Activated CD4-positive, alpha-beta T cell treated with anti-CD3 and anti-CD28 coated beads, Interleukin-2, Interleukin-6, amounts not matched to agents 100 ng/mL and 50 ng/mL, durations not matched to agents 16 hours and 8 hours (primary cell): ENCODE data around the gene FAH.

Source experiments
- DNase-seq: peaks from one replicate; pipeline ENCODE4 v3.0.0-alpha.2; 2020

FAH gene

GRCh38 chr15:80174017-80174746 is 21.4 kb downstream of the FAH start:
- no peak for DNase-seq

- no peak for DNase-seq
Measured at GRCh38 chr15:80175436-80175835, 22.6 kb downstream of the FAH start.

- DNase-seq, result no peak
Measured at GRCh38 chr15:80176443-80176842, 23.6 kb downstream of the FAH start.

DNA sequence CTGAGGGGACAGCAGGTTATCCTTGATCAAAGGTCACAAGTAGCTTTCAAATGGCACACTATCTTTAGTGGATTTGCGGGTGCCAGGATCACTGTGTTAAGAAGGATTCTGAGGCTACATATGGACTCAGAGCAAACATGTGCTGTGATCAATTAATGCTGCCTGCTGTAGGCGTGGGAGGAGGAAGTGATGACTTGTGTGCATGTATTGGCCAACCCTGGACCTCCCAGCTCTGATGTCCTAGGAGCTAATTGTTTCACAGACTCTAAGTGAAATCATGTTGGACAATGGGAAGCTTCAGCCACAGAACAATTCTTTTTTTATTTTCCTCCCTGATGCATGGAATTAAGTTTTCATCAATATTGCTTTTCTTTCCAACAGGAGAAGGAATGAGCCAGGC is 24.4 kb downstream of the FAH start:
- no peak for DNase-seq

GRCh38 chr15:80179025-80179759 is 26.4 kb downstream of the FAH start:
- DNase-seq, result no peak

- DNase-seq, result no peak
Measured at GRCh38 chr15:80179935-80180334, 27.1 kb downstream of the FAH start.

DNA sequence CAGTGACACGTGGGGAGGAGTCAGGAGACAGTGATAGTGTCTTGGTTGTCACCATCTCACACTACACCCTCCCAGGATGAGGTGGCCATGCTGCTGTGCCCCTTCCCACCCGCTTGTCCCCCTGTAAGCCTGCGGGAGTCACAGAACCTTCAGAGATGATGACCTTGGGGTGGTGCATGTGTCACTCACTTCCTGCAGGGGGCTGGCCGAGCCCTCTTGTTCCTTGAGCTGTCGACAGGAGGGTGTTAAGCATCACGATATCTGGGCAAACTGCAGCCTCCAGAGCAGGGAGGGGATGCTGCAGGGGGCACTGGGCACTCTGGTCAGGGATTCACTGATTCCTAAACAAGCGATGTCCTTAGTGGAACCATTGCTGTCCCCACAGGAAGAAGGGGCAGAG is 27.7 kb downstream of the FAH start:
- no peak for DNase-seq

DNA sequence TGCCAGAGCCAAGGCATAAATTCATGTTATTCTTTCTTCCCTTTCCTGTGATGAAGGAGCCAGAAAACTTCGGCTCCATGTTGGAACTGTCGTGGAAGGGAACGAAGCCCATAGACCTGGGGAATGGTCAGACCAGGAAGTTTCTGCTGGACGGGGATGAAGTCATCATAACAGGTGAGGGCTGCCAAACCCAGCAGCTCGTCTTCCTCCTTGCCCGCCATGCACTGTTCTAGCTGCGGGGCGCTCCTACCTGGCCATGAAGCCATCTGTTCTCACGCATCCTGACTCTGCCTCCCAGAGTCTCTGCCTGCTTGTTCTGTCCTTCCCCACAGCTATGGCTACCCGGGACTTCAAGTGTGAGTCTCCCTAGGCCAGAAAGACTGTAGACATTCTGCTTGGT is 28.2 kb downstream of the FAH start:
- no peak for DNase-seq

- no peak for DNase-seq
Measured at GRCh38 chr15:80182611-80183261, 29.9 kb downstream of the FAH start.

DNA sequence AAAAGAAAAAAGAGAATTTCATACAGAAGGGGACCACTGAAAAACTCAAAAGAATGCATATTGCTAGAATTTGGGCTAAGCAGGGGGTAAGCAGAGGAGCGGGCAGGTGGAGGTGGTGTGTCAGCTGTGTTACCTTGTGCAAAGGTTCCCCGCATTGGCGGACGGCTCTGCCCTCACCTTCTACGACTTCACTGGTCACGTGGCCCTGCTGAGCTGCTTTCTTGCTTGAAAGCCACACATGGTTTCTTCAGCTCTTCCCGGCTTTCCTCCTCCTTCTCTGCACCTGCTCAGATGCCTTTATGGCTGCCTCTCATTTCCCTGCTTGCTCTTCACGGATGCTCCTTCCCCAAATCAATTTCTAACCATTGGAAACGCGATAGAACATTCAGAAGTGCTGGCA is 30.5 kb downstream of the FAH start:
- DNase-seq, result no peak

- no peak for DNase-seq
Measured at GRCh38 chr15:80183886-80184285, 31.1 kb downstream of the FAH start.

DNA sequence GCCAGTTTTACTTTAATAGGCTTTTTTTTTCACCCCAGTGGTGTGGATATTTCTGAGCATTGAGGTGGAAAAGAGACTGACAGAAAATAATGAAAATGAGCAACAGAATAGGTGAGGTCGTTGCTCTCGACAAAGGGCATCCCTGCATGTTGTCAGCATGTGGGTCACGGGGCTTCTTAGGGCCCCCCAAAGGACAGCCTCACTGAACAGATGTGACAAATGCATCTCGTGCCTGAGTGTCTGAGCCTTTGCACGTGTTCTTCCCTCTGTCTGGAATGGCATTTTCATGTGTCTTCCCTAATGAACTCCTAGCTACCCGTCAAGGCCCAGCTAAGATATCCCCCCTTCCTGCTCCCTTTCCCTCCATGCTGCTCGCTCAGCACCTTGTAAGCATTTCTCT is 31.8 kb downstream of the FAH start:
- no peak for DNase-seq

GRCh38 chr15:80185152-80185551 is 32.4 kb downstream of the FAH start:
- DNase-seq, result no peak

GRCh38 chr15:80186066-80186465 is 33.3 kb downstream of the FAH start:
- DNase-seq, result no peak

DNA sequence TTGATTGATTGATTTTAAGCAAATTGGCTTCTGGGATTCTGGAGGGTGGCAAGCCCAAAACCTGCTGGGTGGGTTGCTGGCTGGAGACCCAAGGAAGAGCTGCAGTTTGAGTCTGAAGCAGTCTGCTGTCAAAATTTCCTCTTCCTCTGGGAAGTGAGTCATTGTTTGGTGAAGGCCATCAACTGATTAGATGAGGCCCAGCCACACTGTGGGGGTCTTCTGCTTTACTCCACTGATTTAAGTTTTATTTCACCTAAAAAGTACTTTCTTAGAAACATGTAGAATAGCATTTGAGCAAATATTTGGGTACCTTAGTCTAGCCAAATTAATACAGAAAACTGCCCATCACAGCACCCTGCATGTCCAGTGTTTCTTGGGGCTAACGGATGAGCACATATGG is 33.8 kb downstream of the FAH start:
- DNase-seq, result no peak

GRCh38 chr15:80188251-80188650 is 35.5 kb downstream of the FAH start:
- no peak for DNase-seq

DNA sequence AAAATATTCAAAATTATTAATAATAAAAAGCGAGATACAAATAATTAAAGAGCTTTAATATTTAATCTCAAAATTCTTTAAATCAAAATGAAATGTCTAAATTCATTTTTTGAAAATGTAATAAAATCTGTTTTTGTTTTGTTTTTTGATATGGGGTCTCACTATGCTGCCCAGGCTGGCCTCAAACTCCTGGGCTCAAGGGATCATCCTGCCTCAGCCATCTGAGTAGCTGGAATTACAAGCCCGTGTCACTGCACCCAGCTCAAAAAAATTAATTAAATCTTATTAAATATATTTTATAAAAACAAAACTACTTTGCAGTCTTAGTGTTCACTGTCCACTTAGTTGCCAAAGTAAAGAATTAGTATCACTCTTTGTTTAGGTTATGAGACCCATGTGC is 38.4 kb downstream of the FAH start:
- DNase-seq, result no peak

- DNase-seq, result no peak
Measured at GRCh38 chr15:80191897-80192595, 39.2 kb downstream of the FAH start.

DNA sequence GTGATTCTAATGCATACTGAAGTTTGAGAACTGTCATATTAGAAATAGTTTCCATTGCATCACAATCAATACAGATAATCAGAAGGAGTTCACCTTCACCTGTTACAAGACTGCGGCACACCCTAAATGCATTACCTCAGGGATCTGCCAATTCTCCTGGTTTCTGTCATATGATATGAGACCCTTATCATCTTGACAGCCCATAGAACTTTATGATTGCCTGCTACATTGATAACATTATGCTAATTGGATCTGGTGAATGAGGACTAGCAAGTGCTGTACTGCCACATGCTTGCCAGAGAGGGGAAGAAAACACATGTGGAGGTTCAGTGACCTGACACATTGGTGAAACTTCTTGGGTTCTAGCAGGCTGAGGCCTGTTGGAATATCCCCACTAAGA is 41.4 kb downstream of the FAH start:
- DNase-seq, result no peak

DNA sequence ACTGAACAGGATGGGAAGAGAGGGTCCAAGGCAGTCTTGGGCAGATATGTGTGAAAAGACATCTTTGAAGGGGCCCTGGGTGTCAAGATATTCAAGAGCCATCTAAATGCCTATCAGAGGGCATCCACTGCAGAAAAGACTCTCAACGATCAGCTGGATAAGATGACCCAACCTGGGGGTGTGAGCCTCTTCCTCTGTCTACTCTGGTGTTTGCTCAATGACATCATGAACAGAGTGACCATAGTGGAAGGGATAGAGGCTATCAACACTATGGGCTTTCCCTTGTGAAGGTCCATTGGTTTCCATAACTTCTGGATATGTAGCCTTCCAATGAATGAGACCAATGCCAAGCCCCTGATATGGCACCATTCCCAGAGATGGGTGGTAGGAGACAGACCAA is 42.1 kb downstream of the FAH start:
- DNase-seq, result no peak

DNA sequence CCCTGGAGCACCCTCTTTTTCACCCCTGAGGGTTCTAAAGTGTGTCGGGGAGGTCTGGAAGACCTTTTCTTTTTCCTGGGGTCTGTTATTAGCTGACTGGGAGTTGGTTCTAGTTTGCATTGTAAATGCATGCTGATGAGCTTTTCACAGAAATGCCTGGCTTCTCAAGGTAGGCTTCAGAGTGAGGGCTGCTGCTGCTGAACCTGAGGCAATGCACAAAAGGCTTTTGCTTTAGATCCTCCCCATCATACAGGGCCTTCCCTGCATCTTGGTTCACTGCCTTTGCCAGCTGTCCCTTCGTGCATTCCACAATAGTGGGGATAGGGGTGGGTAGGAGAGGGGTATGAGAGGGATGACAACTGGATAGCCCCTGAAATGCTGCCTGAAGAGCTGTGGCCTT is 46.6 kb downstream of the FAH start:
- no peak for DNase-seq

DNA sequence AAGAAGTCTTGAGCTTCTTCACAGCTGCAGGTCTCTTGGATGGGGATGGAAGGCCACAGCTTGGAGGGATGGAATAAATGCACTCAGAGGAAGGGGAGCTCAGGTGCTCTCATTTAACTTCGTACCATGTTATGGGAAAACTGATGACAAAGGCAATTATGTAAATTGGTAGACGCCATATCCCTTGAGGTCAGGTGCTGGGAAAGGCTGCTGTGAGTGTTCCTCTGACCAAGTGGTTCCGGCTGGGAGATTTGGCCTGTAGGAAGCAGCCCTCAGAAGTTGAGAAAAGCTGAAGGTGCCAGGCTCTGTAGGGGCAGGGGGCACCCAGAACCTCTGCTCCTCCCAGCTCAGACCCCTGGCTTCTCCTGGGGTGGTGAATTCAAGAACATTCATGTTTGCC is 47.1 kb downstream of the FAH start:
- DNase-seq, result no peak

DNA sequence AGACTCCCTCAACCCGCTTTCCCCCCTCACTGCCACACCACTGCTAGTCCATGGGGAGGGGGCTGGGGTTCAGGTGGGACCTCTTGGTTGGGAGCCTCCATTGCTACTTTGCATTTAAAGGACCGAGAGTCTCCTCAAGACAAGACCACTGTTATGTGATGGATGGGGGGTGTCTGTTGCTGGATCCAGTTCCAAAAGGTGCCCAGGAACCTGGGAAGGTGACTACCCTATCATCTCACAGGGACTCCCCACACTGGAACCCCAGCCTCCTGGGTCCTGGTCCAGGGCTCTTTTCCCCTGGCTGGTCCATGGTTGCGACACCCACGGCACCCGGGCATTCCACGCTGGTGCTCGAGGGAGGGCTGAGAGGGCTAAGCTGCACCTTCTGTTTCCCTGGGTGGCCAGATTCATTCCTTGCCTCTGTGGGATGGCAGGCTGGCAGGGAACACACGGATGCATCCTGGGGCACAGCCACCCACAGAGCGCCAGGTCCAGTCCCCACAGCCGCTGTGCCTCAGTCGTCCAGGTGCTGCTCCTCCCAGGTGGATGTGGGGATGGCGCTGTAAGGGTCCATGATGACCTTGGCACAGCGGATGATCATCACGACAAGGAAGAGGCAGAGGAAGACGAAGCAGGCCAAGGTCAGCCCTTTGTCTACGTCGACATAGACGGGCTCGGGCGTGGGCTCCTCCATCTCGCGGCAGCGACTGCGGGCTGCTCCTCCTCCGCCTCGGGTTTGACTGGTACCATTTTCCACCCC is 48.6 kb downstream of the FAH start:
- no peak for DNase-seq
